Mesodermal cell (in vitro differentiated cells): ENCODE data around the gene RAD50.
"Not testable (repeated sequence)": the region's sequence is repeated elsewhere in the genome, so short reads cannot be mapped to it uniquely, and the experiment has no call there.

Experiments
- H3K27ac ChIP-seq: 2 replicates; pipeline ENCODE4 v1.7.0; 2013; ENCODE audit warnings: mild to moderate bottlenecking, low read depth, low read length, moderate library complexity; ENCODE audit not compliant: severe bottlenecking
- H3K36me3 ChIP-seq: 2 replicates; pipeline ENCODE4 v1.7.1; 2013; ENCODE audit warnings: mild to moderate bottlenecking, low read length, moderate library complexity; ENCODE audit not compliant: control insufficient read depth, insufficient read depth
- H3K4me1 ChIP-seq: one replicate; pipeline ENCODE4 v1.7.1; 2013; ENCODE audit warnings: mild to moderate bottlenecking, low read length; ENCODE audit not compliant: insufficient read depth, control insufficient read depth, poor library complexity, severe bottlenecking
- H3K4me3 ChIP-seq: 2 replicates; pipeline ENCODE4 v1.7.0; 2013; ENCODE audit warnings: low read length, control low read depth, mild to moderate bottlenecking; ENCODE audit not compliant: insufficient read depth, poor library complexity, severe bottlenecking; ENCODE audit errors: extremely low read depth
- H3K9me3 ChIP-seq: 2 replicates; pipeline ENCODE4 v1.7.1; 2013; ENCODE audit warnings: mild to moderate bottlenecking, low read length, moderate library complexity; ENCODE audit not compliant: control insufficient read depth
- WGBS, 2 experiments: methylation state at CpG; one replicate each; pipeline ENCODE4 v1.1.5; 2013; ENCODE audit warnings: missing lambda C conversion rate in 2 of 2; ENCODE audit not compliant: insufficient coverage in 2 of 2; 5-methylcytosine and 5-hydroxymethylcytosine counted together

Gene RAD50

DNA sequence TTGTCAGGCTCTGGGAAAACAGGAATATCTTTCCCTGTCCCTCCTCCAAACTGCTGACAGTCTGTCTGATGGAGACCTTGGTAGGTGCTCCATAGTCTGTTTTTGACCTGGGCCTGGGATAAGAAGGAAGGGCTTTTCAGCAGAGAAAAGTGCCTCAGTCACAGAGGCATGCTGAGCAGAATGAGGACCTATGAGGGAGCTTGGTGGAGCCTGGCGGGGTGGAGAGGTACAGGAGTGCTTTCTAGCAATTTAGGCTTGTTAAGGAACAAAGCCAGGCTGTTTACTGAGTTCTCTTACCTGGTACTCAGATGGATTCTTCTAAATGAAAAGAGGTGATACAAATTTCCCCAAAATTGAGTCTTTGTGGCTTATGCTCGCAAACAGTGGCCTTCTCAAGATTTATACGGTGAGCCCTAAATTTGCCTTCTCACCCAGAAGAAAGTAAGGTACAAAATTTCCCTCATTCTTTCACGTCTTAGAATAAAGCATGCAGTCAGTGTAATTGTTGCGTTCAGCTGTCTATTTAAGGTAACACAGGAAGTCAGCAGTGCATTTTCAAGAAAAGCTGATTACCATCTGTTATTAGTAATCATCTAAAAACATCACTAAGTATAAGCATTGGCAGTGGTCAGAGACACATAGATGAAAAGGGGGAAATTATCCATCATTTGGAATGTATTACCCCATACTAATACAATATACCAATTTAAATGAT is 72.6 kb downstream of the RAD50 start:
- H3K4me3 ChIP-seq = no peak overlapping the region
- H3K27ac ChIP-seq = no peak overlapping the region
- no peaks in the 10 kb centered on the region for H3K9me3 ChIP-seq
- H3K36me3 ChIP-seq = no peaks in the 10 kb centered on the region
- WGBS, 2 experiments = 90 to 93% methylated on average over 4 of the region's 5 CpGs
- H3K4me1 ChIP-seq = no peaks in the 10 kb centered on the region

DNA sequence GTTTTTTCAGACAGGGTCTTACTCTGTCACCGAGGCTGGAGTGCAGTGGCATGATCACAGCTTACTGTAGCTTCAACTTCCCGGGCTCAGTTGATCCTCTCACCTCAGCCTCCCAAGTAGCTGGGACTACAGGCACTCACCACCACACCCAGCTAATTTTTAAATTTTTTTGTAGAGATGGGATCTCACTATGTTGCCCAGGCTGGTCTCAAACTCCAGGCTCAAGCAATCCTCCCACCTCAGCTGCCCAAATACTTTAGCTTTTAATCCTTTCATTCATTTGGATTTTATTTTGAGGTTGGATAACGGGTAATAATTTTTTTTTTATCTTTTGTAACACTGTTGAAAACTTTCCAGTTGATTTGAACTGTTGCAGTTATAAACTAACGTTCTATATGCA is 76.8 kb downstream of the RAD50 start:
- H3K27ac ChIP-seq, H3K4me3 ChIP-seq, H3K36me3 ChIP-seq, H3K9me3 ChIP-seq, H3K4me1 ChIP-seq: not testable (repeated sequence)
- WGBS, 2 experiments = 100% methylated on average over 2 of the region's 4 CpGs

DNA sequence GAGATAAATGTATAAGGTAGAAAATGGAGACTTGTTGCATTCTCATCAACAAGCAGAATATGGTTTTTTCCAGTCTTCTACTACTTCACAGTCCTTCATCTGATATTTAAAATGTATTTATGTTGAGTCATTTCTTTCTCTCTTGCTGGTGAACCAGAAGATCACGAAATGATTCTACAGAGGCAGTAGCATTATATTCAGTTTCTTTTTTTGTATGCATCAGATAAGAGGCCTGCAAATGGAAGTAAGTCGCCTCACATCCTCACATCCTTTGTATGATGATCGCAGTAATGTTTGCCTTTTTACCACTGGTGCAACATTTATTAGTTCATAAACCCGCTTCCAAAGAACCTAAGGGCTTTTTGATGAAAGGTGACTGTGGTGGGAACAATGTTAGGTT is 79.1 kb downstream of the RAD50 start:
- Histone ChIP-seq H3K36me3 (peaks cover 19% of the 10 kb centered on the region), H3K27ac (no peak overlapping the region), H3K4me3 (no peak overlapping the region), H3K9me3 (no peaks in the 10 kb centered on the region), H3K4me1 (no peaks in the 10 kb centered on the region)
- no CpG with 5 or more reads among the region's 4 CpGs for WGBS, 2 experiments

DNA sequence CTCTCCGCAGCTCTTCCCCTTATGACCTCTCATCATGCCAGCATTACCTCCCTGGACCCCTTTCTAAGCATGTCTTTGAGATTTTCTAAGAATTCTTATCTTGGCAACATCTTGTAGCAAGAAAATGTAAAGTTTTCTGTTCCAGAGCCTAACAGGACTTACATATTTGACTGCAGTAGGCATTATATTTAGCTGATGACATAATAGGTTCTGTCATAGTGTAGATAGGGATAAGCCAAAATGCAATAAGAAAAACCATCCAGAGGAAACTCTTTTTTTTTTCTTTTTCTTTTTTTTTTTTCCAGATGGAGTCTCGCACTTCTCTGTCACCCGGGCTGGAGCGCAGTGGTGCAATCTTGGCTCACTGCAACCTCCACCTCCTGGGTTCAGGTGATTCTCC is 80.5 kb downstream of the RAD50 start:
- WGBS, 2 experiments = 86 to 96% methylated on average over 4 of the region's 4 CpGs

DNA sequence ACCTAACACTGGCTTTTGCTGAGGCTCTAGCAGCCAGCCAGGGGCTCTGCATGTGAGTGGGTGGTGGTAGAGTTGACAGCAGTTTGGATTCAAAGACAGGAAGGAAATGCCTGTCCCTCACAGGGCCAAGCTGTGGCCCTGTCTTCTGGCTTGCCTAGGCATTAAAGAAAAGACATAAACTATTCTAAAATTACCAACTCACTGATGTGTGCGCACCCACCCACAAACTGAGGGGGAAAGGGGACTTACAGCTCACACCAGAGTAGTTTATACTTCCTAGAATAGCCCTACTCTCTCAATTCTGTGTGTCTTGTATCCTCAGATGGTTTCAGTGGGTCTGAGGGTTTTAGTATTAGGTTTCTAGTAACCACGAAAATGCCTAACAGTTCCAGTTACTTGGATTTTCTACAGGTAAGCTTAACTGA is 82.9 kb downstream of the RAD50 start:
- peaks cover 33% of the 10 kb centered on the region for H3K36me3 ChIP-seq
- 100% methylated on average over 1 of the region's 2 CpGs; no CpG with 5 or more reads in 1 of the 2 experiments for WGBS, 2 experiments
- no peaks in the 10 kb centered on the region for H3K4me1 ChIP-seq
- H3K4me3 ChIP-seq = no peak overlapping the region
- no peaks in the 10 kb centered on the region for H3K9me3 ChIP-seq
- no peak overlapping the region for H3K27ac ChIP-seq

More for the DNA sequence above, 80.5 kb downstream of the RAD50 start:
- H3K4me3 ChIP-seq = no peak overlapping the region
- peaks cover 21% of the 10 kb centered on the region for H3K36me3 ChIP-seq
- H3K27ac ChIP-seq = no peak overlapping the region
- H3K4me1 ChIP-seq = no peaks in the 10 kb centered on the region
- no peaks in the 10 kb centered on the region for H3K9me3 ChIP-seq

DNA sequence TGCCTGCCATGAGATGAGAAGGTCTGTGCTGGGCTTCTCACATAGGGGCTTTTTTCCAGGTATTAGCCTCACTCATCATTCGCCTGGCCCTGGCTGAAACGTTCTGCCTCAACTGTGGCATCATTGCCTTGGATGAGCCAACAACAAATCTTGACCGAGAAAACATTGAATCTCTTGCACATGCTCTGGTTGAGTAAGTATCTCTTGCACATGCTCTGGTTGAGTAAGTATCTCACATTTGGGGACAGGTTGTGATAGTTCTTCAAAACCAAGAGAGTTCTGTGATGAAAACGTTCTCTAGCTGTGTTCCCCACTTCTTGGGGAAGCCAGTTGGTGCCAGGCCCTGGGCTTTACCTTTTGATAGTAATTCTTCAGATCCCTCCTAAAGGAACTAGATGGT is 83.8 kb downstream of the RAD50 start:
- peaks cover 33% of the 10 kb centered on the region for H3K36me3 ChIP-seq
- H3K4me3 ChIP-seq = no peak overlapping the region
- no peaks in the 10 kb centered on the region for H3K9me3 ChIP-seq
- no peaks in the 10 kb centered on the region for H3K4me1 ChIP-seq
- WGBS, 2 experiments = 92 to 96% methylated on average over 3 to 4 of the region's 4 CpGs
- H3K27ac ChIP-seq = no peak overlapping the region

DNA sequence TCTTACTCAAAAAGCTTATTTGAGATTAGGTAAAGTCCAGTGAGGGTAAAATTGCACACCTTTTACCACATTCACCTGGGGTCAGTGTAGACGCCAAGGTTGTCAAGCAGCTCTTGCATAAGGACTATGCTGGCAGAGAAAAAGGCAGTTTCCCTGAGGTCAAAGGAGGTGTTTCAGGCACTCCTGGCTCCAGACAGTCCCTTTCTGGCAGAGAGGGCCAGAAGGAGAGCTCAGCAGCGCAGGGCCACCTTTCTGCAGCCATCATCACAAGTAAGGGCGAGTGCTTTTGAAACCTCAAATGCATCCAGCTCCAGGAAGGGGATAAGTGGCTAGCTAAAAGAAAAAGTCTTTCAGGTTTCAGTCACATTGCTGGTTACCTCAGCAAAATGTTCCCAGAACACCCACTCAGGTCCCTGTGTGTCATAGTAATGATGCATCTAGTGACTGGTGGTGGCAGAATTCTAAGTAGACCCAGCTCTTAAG is 84.5 kb downstream of the RAD50 start:
- WGBS, 2 experiments = 100% methylated on average over 1 to 2 of the region's 3 CpGs
- Histone ChIP-seq H3K27ac (no peak overlapping the region), H3K4me1 (no peaks in the 10 kb centered on the region), H3K36me3 (peaks cover 33% of the 10 kb centered on the region), H3K9me3 (no peaks in the 10 kb centered on the region), H3K4me3 (no peak overlapping the region)

DNA sequence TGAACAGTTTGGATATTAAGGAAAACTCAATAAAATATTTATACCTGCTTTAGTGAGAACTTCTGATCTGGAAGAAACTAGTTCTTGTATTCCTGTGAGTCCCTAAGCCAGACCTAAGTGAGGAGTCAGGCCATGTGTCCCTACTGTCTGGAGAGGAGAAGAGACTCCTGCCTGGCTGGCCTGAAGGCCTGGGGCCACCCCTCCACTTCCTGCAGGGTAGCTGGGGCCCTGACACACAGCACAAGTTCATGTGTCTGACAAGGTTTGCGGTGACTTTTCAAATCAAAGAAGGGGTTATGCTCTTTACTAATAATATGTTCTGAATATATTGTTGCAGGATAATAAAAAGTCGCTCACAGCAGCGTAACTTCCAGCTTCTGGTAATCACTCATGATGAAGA is 85.1 kb downstream of the RAD50 start:
- Histone ChIP-seq H3K4me1 (no peaks in the 10 kb centered on the region), H3K9me3 (no peaks in the 10 kb centered on the region), H3K4me3 (no peak overlapping the region), H3K36me3 (peaks cover 33% of the 10 kb centered on the region), H3K27ac (no peak overlapping the region)
- 84 to 100% methylated on average over 2 to 3 of the region's 3 CpGs for WGBS, 2 experiments

DNA sequence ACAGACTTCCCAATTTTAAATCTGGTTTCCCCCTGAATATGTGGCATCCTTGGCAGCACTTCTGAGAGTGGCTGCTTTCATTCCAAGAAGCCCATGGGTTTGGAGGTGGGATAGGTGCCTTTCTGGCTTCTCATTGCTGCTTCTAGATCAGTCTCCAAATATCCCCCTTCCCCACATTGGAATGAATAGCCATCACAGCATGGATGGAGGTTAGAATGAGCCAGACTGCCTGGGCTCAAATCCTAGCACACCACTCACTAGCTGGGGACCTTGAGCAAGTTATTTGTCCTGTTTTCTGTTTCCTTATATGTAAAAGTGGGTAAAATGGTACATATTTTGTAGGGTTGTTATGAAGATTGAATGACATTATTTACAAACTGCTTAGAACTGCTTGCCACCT is 87.4 kb downstream of the RAD50 start:
- H3K4me3 ChIP-seq = no peak overlapping the region
- no peak overlapping the region for H3K27ac ChIP-seq
- no peaks in the 10 kb centered on the region for H3K4me1 ChIP-seq
- H3K36me3 ChIP-seq = peaks cover 21% of the 10 kb centered on the region
- H3K9me3 ChIP-seq = no peaks in the 10 kb centered on the region

DNA sequence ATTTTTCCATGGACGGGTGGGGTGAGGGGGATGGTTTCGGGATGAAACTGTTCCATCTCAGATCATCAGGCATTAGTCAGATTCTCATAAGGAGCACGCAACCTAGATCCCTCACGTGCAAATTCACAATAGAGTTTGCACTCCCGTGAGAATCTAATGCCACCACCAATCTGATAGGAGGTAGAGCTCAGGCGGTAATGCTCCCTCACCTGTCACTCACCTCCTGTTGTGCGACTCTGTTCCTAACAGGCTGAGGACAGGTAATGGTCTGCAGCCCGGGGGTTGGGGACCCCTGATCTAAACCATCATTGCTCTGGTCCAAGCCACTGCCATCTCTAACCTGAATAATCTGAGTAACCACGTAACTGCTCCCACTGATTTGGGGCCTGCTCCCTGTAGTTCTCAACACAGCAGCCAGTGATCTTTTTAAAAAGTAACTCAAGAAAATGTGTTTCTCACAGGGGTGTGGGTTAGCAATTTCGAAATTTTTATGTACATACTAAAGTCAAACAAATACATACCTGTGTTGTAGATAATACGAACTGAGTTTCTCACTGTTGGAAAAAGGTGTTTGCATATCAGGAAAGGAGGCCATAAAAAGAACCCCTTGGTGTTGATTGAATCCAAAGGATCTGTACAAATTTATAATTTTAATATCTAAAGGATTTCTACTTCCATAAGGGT is 89.9 kb downstream of the RAD50 start:
- Histone ChIP-seq H3K4me3 (no peak overlapping the region), H3K27ac (no peak overlapping the region), H3K4me1 (no peaks in the 10 kb centered on the region), H3K9me3 (no peaks in the 10 kb centered on the region), H3K36me3 (peaks cover 12% of the 10 kb centered on the region)
- 88% methylated on average over 5 to 6 of the region's 11 CpGs for WGBS, 2 experiments

DNA sequence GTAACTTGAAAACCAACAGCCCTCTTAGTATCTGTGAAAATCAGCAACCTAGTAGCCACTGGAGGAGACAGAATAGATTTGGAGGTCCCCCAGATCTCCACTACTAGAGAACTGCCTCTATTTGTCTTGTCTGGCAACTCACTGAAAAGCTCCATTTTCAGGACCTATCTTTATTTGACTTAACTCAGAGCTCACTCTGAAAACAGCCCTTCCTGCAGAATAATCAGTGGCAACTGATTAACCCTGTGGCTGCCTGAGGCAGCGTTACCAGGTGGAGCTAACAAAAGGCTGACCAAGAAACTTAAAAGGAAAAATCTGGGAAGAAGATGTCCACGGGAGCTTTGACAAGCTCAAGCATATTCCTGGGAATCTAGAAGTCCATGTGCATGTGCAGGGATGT is 90.7 kb downstream of the RAD50 start:
- peaks cover 10% of the 10 kb centered on the region for H3K36me3 ChIP-seq
- no peak overlapping the region for H3K4me3 ChIP-seq
- no peaks in the 10 kb centered on the region for H3K4me1 ChIP-seq
- no peaks in the 10 kb centered on the region for H3K9me3 ChIP-seq
- 85 to 94% methylated on average over 2 of the region's 2 CpGs for WGBS, 2 experiments
- no peak overlapping the region for H3K27ac ChIP-seq
